ENCODE data around the gene NOL4L.
A peak's percentile ranks its signal among the peaks of the same experiment; 100 is the strongest.

The NOL4L gene

GRCh38 chr20:32583581-32584070, 1.5 kb downstream of the NOL4L start:
- Histone ChIP-seq H3K27ac (no peak overlapping the region), H3K9me3 (no peaks in the 10 kb centered on the region), H3K36me3 (no peaks in the 10 kb centered on the region), H3K4me3 (ENCODE audit: low read depth in 1 of 2, low read length in 1 of 2) (peak overlapping the region in 1 of 2 experiments; percentile 55), H3K27me3 (peaks cover 100% of the 10 kb centered on the region), H3K4me1 (ENCODE audit: control insufficient read depth in 1 of 2, insufficient read depth in 1 of 2, low read depth in 1 of 2, low read length in 1 of 2) (peaks cover 3 to 24% of the 10 kb centered on the region in 2 experiments)
- TF ChIP-seq, protein P1, sequence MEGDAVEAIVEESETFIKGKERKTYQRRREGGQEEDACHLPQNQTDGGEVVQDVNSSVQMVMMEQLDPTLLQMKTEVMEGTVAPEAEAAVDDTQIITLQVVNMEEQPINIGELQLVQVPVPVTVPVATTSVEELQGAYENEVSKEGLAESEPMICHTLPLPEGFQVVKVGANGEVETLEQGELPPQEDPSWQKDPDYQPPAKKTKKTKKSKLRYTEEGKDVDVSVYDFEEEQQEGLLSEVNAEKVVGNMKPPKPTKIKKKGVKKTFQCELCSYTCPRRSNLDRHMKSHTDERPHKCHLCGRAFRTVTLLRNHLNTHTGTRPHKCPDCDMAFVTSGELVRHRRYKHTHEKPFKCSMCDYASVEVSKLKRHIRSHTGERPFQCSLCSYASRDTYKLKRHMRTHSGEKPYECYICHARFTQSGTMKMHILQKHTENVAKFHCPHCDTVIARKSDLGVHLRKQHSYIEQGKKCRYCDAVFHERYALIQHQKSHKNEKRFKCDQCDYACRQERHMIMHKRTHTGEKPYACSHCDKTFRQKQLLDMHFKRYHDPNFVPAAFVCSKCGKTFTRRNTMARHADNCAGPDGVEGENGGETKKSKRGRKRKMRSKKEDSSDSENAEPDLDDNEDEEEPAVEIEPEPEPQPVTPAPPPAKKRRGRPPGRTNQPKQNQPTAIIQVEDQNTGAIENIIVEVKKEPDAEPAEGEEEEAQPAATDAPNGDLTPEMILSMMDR (IDR thresholded peaks at IDR 0.05): no peak

- peaks cover 98% of the 10 kb centered on the region for H3K27me3 ChIP-seq
- H3K36me3 ChIP-seq: no peaks in the 10 kb centered on the region
- no peak overlapping the region for H3K4me3 ChIP-seq (ENCODE audit: low read depth in 1 of 2, low read length in 1 of 2)
- H3K9me3 ChIP-seq: no peaks in the 10 kb centered on the region
- TF ChIP-seq, protein P1 (IDR thresholded peaks at IDR 0.05): no peak
- H3K4me1 ChIP-seq (ENCODE audit: control insufficient read depth in 1 of 2, insufficient read depth in 1 of 2, low read depth in 1 of 2, low read length in 1 of 2): peaks cover 3 to 24% of the 10 kb centered on the region in 2 experiments
- H3K27ac ChIP-seq: no peak overlapping the region
Observed at GRCh38 chr20:32582659-32583580, 2.2 kb downstream of the NOL4L start.

GRCh38 chr20:32581839-32582658, 3.1 kb downstream of the NOL4L start:
- TF ChIP-seq, protein P1 (IDR thresholded peaks at IDR 0.05): no peak
- peaks cover 90% of the 10 kb centered on the region for H3K27me3 ChIP-seq
- no peak overlapping the region for H3K4me3 ChIP-seq (ENCODE audit: low read depth in 1 of 2, low read length in 1 of 2)
- no peaks in the 10 kb centered on the region for H3K9me3 ChIP-seq
- H3K4me1 ChIP-seq (ENCODE audit: control insufficient read depth in 1 of 2, insufficient read depth in 1 of 2, low read depth in 1 of 2, low read length in 1 of 2): peaks cover 3 to 24% of the 10 kb centered on the region in 2 experiments
- H3K27ac ChIP-seq: no peak overlapping the region
- H3K36me3 ChIP-seq: no peaks in the 10 kb centered on the region

DNA sequence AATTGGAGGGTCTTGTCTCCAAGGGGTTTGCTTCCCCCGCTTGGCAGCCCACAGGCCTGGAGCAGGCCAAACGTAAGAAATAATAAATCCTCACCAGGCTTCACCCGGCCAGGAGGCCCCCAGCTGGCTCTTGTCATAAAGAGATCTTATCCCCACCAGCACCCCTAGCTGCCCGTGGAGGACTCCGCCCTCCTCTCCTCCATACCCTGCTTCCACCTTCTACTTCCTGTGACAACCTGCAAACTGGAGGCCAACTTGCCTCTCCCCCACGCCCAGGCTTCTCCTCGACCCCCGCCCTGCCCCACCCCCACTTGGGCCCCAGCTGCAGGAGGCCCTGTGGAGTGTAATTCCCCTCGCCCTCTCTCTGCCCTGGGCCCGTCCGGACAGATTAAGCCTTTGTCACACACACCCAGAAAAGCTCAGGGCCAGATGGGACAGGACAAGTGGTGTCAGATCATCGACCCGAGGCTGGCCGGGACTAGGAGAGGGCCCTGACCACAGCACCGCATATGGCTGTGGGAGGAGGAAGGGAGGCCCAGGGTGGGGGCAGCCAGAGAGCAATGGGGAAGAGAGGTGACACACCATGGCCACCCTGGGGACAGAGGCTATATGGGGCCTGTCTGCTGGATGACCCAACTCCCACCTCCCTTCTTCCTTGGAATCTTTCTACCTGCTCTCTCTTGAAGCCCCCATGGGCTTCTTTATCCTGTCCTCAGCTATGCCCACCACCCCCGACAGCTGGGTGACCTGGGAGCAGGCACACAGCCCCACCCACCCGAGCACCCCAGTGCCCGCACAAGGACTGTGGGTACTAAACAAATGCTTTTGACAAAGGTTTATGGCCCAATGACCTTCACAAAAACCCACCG, 3.9 kb downstream of the NOL4L start:
- TF ChIP-seq, protein P1 (IDR thresholded peaks at IDR 0.05): no peak
- Histone ChIP-seq H3K4me1 (ENCODE audit: control insufficient read depth in 1 of 2, insufficient read depth in 1 of 2, low read depth in 1 of 2, low read length in 1 of 2) (peaks cover 3 to 24% of the 10 kb centered on the region in 2 experiments), H3K9me3 (no peaks in the 10 kb centered on the region), H3K27me3 (peaks cover 88% of the 10 kb centered on the region), H3K4me3 (ENCODE audit: low read depth in 1 of 2, low read length in 1 of 2) (no peak overlapping the region), H3K36me3 (no peaks in the 10 kb centered on the region), H3K27ac (no peak overlapping the region)
